NCI-H2227 (cell line): ENCODE data around the gene BPTF.
"Not testable (repeated sequence)": the region's sequence is repeated elsewhere in the genome, so short reads cannot be mapped to it uniquely, and the experiment has no call there.

ENCODE experiments used
- DNase-seq: peaks from one replicate; lab custom pipeline; 2025; ENCODE audit not compliant: unreplicated experiment; lab: John Stamatoyannopoulos, UW

BPTF gene

GRCh38 chr17:67833134-67833533 is 7.8 kb downstream of the BPTF start:
- DNase-seq, result no peak

GRCh38 chr17:67833946-67834631 is 8.8 kb downstream of the BPTF start:
- DNase-seq, result no peak

GRCh38 chr17:67834634-67835033 is 9.3 kb downstream of the BPTF start:
- no peak for DNase-seq

GRCh38 chr17:67836205-67836987 is 11.1 kb downstream of the BPTF start:
- no peak for DNase-seq

GRCh38 chr17:67837965-67838364 is 12.7 kb downstream of the BPTF start:
- DNase-seq, result no peak

GRCh38 chr17:67838538-67838937 is 13.2 kb downstream of the BPTF start:
- DNase-seq, result no peak

GRCh38 chr17:67841992-67842391 is 16.7 kb downstream of the BPTF start:
- DNase-seq, result no peak

GRCh38 chr17:67842648-67843047 is 17.3 kb downstream of the BPTF start:
- DNase-seq, result no peak

GRCh38 chr17:67845374-67845773 is 20.1 kb downstream of the BPTF start:
- no peak for DNase-seq

- DNase-seq, result not testable (repeated sequence)
These were observed 22.9 kb downstream of the BPTF start for GRCh38 chr17:67848189-67848588.

GRCh38 chr17:67848846-67849245 is 23.5 kb downstream of the BPTF start:
- not testable (repeated sequence) for DNase-seq

- DNase-seq, result no peak
These were observed 25.8 kb downstream of the BPTF start for GRCh38 chr17:67850991-67851631.

GRCh38 chr17:67853703-67854102 is 28.4 kb downstream of the BPTF start:
- no peak for DNase-seq

GRCh38 chr17:67854378-67854777 is 29.1 kb downstream of the BPTF start:
- DNase-seq, result no peak

- no peak for DNase-seq
These were observed 30.4 kb downstream of the BPTF start for GRCh38 chr17:67855504-67856324.

GRCh38 chr17:67856402-67856801 is 31.1 kb downstream of the BPTF start:
- DNase-seq, result not testable (repeated sequence)

GRCh38 chr17:67862614-67863217 is 37.4 kb downstream of the BPTF start:
- DNase-seq, result no peak

GRCh38 chr17:67863624-67864247 is 38.4 kb downstream of the BPTF start:
- DNase-seq, result no peak

- DNase-seq, result no peak
These were observed 40.1 kb downstream of the BPTF start for GRCh38 chr17:67865438-67865837.

- no peak for DNase-seq
These were observed 42.3 kb downstream of the BPTF start for GRCh38 chr17:67867591-67867990.
